Prostate gland (tissue), 2 donors: ENCODE data around the gene TUBGCP3. TPM values are rescaled to one million over a fixed set of nuclear protein-coding genes. Genes with fewer than 3 reads are reported as not detected.

ENCODE experiments used
- DNase-seq: peaks from one replicate; pipeline ENCODE4 v3.0.0-alpha.2; 2019; ENCODE audit warnings: low spot score
- H3K27ac ChIP-seq, 2 donors: fragments of 200-600 bp; sonication (generic); 2 replicates each; pipeline ENCODE4 v1.5.1; 2017 to 2019
- H3K27me3 ChIP-seq: fragments of 200-600 bp; sonication (generic); replicated peaks from 2 replicates; pipeline ENCODE4 v1.5.1; 2019; ENCODE audit not compliant: insufficient read depth
- H3K36me3 ChIP-seq, 2 donors: fragments of 200-600 bp; sonication (generic); 1 replicate in 1 of 2; 2 replicates in 1 of 2; pipeline versions ENCODE4 v1.5.1 to v1.8.1; 2017 to 2019
- H3K4me1 ChIP-seq: fragments of 200-600 bp; sonication (generic); replicated peaks from 2 replicates; pipeline ENCODE4 v1.5.1; 2019
- H3K4me3 ChIP-seq, 2 donors: fragments of 200-600 bp; sonication (generic); 2 replicates each; pipeline ENCODE4 v1.5.1; 2017 to 2019
- H3K9me3 ChIP-seq: fragments of 200-600 bp; sonication (generic); 2 replicates; pipeline ENCODE4 v1.5.1; 2017
- CTCF ChIP-seq, 4 experiments: fragments of 200-600 bp in 2 of 4; fragments of 450-650 bp in 2 of 4; sonication (generic) in 2 of 4; IDR thresholded peaks; 1 replicate in 3 of 4; 2 replicates in 1 of 4; pipeline ENCODE4 v1.5.1; 2016 to 2019; ENCODE audit warnings: antibody characterized with exemption in 4 of 4, mild to moderate bottlenecking in 2 of 4, moderate library complexity in 2 of 4
- POLR2A ChIP-seq: fragments of 450-650 bp; IDR thresholded peaks from one replicate; pipeline ENCODE4 v1.6.1; 2016; ENCODE audit warnings: antibody characterized with exemption, mild to moderate bottlenecking
- POLR2AphosphoS5 ChIP-seq: sonication (generic); formaldehyde crosslinking; IDR thresholded peaks from one replicate; pipeline ENCODE4 v1.6.1; 2017; ENCODE audit warnings: antibody characterized with exemption
- WGBS: methylation state at CpG from one replicate; pipeline ENCODE4 v1.1.5; 2018; 5-methylcytosine and 5-hydroxymethylcytosine counted together
- intact Hi-C: fragments of 100-400 bp; cut with DNase I; formaldehyde crosslinking; loops from one replicate; pipeline ENCODE4 v1.14.2; 2022
- total RNA-seq, 2 donors: library from RNA; depleted of rRNA; stranded (reverse); fragments of >200 nt; gene quantifications; one replicate each; pipeline ENCODE4 v1.1.0, GENCODE V29; 2016

The TUBGCP3 gene
- total RNA-seq, 2 donors from 2014 or later = 19.7 to 37.5 TPM

- intact Hi-C loops = no loop called here
- H3K9me3 ChIP-seq = no peaks in the 10 kb centered on the region
- peak overlapping the region; percentile 95 to 96 for H3K4me3 ChIP-seq
- no peaks in the 10 kb centered on the region for H3K27me3 ChIP-seq
- peak overlapping the region; percentile 83 to 91 for H3K27ac ChIP-seq
- H3K4me1 ChIP-seq = peaks cover 9% of the 10 kb centered on the region
- no peaks in the 10 kb centered on the region for H3K36me3 ChIP-seq
- DNase-seq = no peak
- 66% methylated on average over 33 of the region's 33 CpGs for WGBS
- no peak for TF ChIP-seq POLR2A
- TF ChIP-seq CTCF (IDR thresholded peaks at IDR 0.05) = no peak
- no peak for TF ChIP-seq POLR2AphosphoS5
Observed at GRCh38 chr13:112588490-112589297, 741 bp upstream of the TUBGCP3 start.

- H3K9me3 ChIP-seq = no peaks in the 10 kb centered on the region
- no peaks in the 10 kb centered on the region for H3K36me3 ChIP-seq
- no peaks in the 10 kb centered on the region for H3K27me3 ChIP-seq
- 0% methylated on average over 17 of the region's 42 CpGs for WGBS
- peak; percentile 63 for DNase-seq
- no peak for TF ChIP-seq CTCF (IDR thresholded peaks at IDR 0.05)
- TF ChIP-seq POLR2AphosphoS5 = no peak
- TF ChIP-seq POLR2A = no peak
- intact Hi-C loops = no loop called here
- H3K27ac ChIP-seq = peak overlapping the region; percentile 83 to 91
- H3K4me1 ChIP-seq = peaks cover 9% of the 10 kb centered on the region
- peak overlapping the region; percentile 95 to 96 for H3K4me3 ChIP-seq
Observed at GRCh38 chr13:112587212-112587763, 665 bp downstream of the TUBGCP3 start.

GRCh38 chr13:112586334-112586960 lies 1.5 kb downstream of the TUBGCP3 start:
- peaks cover 9% of the 10 kb centered on the region for H3K4me1 ChIP-seq
- 73% methylated on average over 6 of the region's 6 CpGs for WGBS
- DNase-seq = no peak

GRCh38 chr13:112583592-112584277 lies 4.2 kb downstream of the TUBGCP3 start:
- H3K4me1 ChIP-seq = peaks cover 9% of the 10 kb centered on the region
- H3K36me3 ChIP-seq = no peaks in the 10 kb centered on the region
- H3K27ac ChIP-seq = no peak overlapping the region
- no peak overlapping the region for H3K4me3 ChIP-seq
- TF ChIP-seq POLR2AphosphoS5 = no peak
- no peak for TF ChIP-seq POLR2A
- no peak for TF ChIP-seq CTCF (IDR thresholded peaks at IDR 0.05)
- no peaks in the 10 kb centered on the region for H3K27me3 ChIP-seq
- WGBS = 89% methylated on average over 11 of the region's 11 CpGs
- no peak for DNase-seq
- no peaks in the 10 kb centered on the region for H3K9me3 ChIP-seq
- intact Hi-C loops = no loop called here

More at GRCh38 chr13:112586334-112586960, 1.5 kb downstream of the TUBGCP3 start:
- H3K27ac ChIP-seq = no peak overlapping the region
- intact Hi-C loops = no loop called here
- H3K9me3 ChIP-seq = no peaks in the 10 kb centered on the region
- H3K27me3 ChIP-seq = no peaks in the 10 kb centered on the region
- TF ChIP-seq POLR2A = no peak
- no peak for TF ChIP-seq POLR2AphosphoS5
- no peak for TF ChIP-seq CTCF (IDR thresholded peaks at IDR 0.05)
- H3K4me3 ChIP-seq = no peak overlapping the region
- H3K36me3 ChIP-seq = no peaks in the 10 kb centered on the region
